Mammary epithelial cell (primary cell): ENCODE results near the gene AGAP5.

Source experiments
- EZH2 ChIP-seq: IDR thresholded peaks from 2 replicates; pipeline ENCODE4 v1.6.1; 2012; ENCODE audit warnings: low read length, inconsistent platforms, borderline replicate concordance
- TF ChIP-seq, protein P1 (sequence below), 2 donors: IDR thresholded peaks in 1 of 2; conservative IDR thresholded peaks in 1 of 2; 2 replicates each; pipeline ENCODE4 v1.5.1; 2011 to 2012; ENCODE audit warnings: inconsistent platforms in 2 of 2, low read length in 2 of 2, mild to moderate bottlenecking in 2 of 2, control low read depth in 1 of 2, low read depth in 1 of 2; ENCODE audit not compliant: insufficient read depth in 1 of 2; ENCODE audit errors: extremely low read depth in 1 of 2

DNA sequence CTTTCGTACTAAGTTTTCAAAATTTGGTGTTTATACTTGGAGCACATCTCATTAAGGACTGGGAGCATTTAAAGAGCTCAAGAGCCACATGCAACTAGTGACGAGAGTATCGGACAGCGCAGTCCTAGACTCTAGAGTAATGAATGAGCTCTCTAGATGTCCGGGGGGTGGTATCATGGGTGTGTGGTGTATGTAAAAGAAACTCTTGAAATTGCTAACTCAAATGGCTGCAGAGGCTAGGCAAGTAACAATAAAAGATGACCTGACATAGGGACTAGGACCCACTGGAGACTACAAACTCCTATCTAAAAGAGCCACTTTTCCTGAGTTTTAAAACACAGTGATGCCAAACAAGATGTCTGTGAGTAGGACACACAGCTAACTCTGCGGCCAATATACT is 70.6 kb downstream of the AGAP5 start:
- TF ChIP-seq, protein P1, sequence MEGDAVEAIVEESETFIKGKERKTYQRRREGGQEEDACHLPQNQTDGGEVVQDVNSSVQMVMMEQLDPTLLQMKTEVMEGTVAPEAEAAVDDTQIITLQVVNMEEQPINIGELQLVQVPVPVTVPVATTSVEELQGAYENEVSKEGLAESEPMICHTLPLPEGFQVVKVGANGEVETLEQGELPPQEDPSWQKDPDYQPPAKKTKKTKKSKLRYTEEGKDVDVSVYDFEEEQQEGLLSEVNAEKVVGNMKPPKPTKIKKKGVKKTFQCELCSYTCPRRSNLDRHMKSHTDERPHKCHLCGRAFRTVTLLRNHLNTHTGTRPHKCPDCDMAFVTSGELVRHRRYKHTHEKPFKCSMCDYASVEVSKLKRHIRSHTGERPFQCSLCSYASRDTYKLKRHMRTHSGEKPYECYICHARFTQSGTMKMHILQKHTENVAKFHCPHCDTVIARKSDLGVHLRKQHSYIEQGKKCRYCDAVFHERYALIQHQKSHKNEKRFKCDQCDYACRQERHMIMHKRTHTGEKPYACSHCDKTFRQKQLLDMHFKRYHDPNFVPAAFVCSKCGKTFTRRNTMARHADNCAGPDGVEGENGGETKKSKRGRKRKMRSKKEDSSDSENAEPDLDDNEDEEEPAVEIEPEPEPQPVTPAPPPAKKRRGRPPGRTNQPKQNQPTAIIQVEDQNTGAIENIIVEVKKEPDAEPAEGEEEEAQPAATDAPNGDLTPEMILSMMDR (conservative IDR thresholded peaks at IDR 0.05 in 1 of 2, IDR thresholded peaks at IDR 0.05 in 1 of 2; ENCODE audit: extremely low read depth in 1 of 2, insufficient read depth in 1 of 2, low read depth in 1 of 2, low read length in 2 of 2): no peak
- TF ChIP-seq EZH2: no peak
